Large intestine (tissue), 3 donors: ENCODE measurements around the gene ZP2. TPM values are rescaled to one million over a fixed set of nuclear protein-coding genes. Genes with fewer than 3 reads are reported as not detected.
"Not testable (repeated sequence)": the region's sequence is repeated elsewhere in the genome, so short reads cannot be mapped to it uniquely, and the experiment has no call there.

Experiments used
- DNase-seq, 2 donors: peaks; one replicate each; pipeline versions ENCODE4 v3.0.0 to v3.0.0-alpha.2; 2013
- H3K27ac ChIP-seq: one replicate; pipeline ENCODE4 v1.5.1; 2013; ENCODE audit warnings: low read length
- H3K27me3 ChIP-seq: 2 replicates; pipeline ENCODE4 v1.6.1; 2013; ENCODE audit warnings: low read length; ENCODE audit not compliant: control insufficient read depth, insufficient read depth
- H3K36me3 ChIP-seq: 2 replicates; pipeline ENCODE4 v1.6.1; 2013; ENCODE audit warnings: low read length; ENCODE audit not compliant: control insufficient read depth, insufficient read depth
- H3K4me1 ChIP-seq: one replicate; pipeline ENCODE4 v1.6.1; 2013; ENCODE audit warnings: low read length; ENCODE audit not compliant: control insufficient read depth, insufficient read depth
- H3K4me3 ChIP-seq: one replicate; pipeline ENCODE4 v1.5.1; 2013; ENCODE audit warnings: low read length
- H3K9me3 ChIP-seq: one replicate; pipeline ENCODE4 v1.6.1; 2013; ENCODE audit warnings: mild to moderate bottlenecking, low read depth, low read length, moderate library complexity; ENCODE audit not compliant: control insufficient read depth
- WGBS: methylation state at CpG from one replicate; pipeline ENCODE4 v1.1.5; 2013; ENCODE audit warnings: low lambda C conversion rate; ENCODE audit not compliant: insufficient coverage; 5-methylcytosine and 5-hydroxymethylcytosine counted together
- polyA plus RNA-seq: library from polyadenylated mRNA; unstranded; fragments of 120-200 nt; gene quantifications from one replicate; pipeline ENCODE4 v1.2.1, GENCODE V29; 2013

ZP2 gene
- polyA plus RNA-seq, 1 donor, result 0.27 TPM

- not testable (repeated sequence) for DNase-seq, H3K4me3 ChIP-seq, H3K27ac ChIP-seq, H3K27me3 ChIP-seq, H3K36me3 ChIP-seq, H3K9me3 ChIP-seq, H3K4me1 ChIP-seq
- WGBS, result no CpG with 5 or more reads among the region's 51 CpGs
Measured at GRCh38 chr16:21152160-21153030, 59.0 kb downstream of the ZP2 start.

DNA sequence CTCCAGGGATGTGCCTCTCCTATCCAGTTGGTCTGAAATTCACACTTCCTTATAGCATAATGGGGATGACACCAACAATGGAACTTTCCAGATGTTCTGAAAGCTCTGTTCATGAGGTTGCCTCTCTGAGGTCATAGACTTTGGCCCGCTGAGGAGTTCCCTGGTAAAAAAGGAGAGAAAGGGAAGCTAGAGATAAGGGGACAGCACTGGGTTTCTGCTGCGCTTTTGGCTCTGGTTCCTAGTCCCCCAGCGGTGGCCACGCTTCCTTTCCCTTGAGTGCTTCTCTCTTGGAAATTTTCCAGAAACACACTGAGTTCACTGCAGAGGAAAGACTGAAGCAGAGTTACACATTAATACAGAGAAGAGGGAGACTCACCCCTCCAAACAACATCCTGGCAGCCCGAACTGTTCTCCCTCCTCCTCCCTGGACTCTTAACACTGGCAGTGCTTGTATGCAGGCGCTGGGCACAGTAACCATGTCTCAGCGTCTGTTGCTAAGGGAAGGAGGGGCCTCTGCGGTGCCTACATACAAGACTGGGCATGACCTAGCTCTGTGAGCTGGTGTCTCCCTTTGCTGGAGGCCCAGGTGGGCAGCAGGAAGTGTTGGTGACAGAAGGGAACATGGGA lies 60.9 kb downstream of the ZP2 start, which contains the start of gene DNAH3:
DNAH3 (minus strand) TSS at position 472 of the 627 bp plus-strand sequence. CDS start 527 bp downstream, outside the sequence.
- no peaks in the 10 kb centered on the region for H3K36me3 ChIP-seq
- H3K27ac ChIP-seq, result no peak within 1 kb of the TSS
- DNase-seq, result no peak
- H3K9me3 ChIP-seq, result no peaks in the 10 kb centered on the region
- no peak within 1 kb of the TSS for H3K4me3 ChIP-seq
- no peaks in the 10 kb centered on the region for H3K4me1 ChIP-seq
- H3K27me3 ChIP-seq, result no peaks in the 10 kb centered on the region
- WGBS, result 60% methylated on average over 1 of the region's 8 CpGs

Other genes starting within 250 kb of the ZP2 start
- gene DNAH3, start 60.7 kb downstream of the ZP2 start, polyA plus RNA-seq, result 0.16 TPM
- 23.0 TPM for gene LDAF1, start 52.9 kb downstream of the ZP2 start, polyA plus RNA-seq
- 39.3 TPM for gene ANKS4B, start 22.1 kb upstream of the ZP2 start, polyA plus RNA-seq
- 4.0 TPM for gene CRYM, start 66.7 kb upstream of the ZP2 start, polyA plus RNA-seq